ENCODE measurements around the gene ARPC1A.
A peak's percentile ranks its signal among the peaks of the same experiment; 100 is the strongest.

ARPC1A gene

DNA sequence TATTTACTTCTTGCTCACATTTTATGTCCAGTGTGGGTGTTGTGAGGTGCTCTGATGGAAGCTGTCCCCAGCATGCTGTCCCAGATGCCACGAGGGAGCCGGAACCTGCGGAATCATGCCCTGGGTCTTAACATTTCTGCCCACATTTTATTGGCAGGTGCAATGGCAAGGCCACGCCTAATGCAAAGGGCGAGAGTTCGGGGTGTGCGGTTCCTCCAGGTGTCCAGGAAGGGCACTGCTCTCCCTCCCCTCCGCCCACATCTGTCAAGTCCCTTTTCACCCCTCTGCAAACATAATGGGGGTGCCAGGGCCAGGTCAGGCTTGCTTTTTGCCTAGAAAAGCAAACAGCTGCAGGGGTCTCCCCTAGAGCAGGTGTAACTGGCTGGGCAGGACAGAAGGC lies 66.3 kb downstream of the ARPC1A start:
- no peak for FAIRE-seq

DNA sequence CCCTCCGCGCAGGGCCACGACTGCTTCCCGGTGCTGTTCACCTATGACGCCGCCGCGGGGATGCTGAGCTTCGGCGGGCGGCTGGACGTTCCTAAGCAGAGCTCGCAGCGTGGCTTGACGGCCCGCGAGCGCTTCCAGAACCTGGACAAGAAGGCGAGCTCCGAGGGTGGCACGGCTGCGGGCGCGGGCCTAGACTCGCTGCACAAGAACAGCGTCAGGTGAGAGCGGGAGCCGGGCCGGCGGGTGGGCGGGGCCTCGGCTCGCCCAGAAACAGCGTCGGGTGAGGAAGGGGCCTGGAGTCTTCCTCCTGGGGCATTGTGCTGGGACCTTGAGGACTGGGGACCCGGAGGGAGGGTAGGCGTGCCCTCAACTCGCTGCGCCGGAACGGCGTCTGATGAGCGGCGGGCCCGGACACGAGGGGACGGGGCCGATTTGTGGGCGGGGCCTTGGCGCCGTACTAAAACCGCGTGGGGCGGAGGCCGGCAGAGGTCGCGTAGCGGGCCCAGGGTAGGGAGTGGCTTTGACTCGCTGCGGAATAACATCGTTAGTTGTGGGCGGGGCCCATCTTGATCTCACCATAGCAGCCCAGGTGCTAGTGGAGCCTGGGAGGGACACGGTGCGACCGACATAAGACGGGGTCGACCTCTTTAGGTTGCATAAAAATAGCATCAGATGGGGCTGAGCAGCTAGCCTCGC lies 67.1 kb downstream of the ARPC1A start:
- FAIRE-seq, result no peak

DNA sequence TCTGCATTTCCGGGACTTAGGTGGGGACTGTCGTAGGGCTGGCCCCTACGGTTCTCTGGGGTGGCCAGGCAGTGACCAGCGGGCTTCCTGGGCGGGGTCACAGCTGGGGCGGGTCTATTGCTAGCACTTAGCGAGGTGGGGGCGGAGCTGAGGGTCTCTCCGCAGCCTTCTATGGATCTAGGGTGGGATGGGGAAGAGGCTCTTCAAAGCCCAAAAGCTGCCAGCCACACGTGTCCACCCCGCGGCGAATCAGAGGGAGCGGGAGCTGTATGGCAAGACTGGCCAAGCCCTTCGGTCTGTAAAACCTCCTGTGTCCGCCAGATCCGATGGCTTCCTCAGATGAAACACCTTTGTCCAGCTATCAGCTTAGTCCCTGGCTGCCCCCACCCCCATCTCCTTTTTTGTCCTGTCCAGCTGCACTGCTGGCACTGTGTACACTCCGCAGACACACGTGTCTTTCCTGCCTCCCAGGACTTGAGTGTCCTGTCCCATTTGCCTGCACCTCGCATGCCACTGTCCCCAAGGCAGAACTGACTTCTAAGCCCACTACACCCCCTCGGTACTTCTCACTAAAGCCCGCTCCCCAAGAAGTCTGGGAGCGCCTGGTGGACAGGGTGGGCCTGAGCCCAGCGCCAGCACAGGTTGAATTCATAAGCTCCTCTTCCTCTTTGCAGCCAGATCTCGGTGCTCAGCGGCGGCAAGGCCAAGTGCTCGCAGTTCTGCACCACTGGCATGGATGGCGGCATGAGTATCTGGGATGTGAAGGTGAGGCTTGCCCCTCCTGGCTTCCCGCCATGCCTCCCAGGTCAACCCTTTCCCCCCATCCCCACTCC lies 67.9 kb downstream of the ARPC1A start:
- FAIRE-seq, result no peak

DNA sequence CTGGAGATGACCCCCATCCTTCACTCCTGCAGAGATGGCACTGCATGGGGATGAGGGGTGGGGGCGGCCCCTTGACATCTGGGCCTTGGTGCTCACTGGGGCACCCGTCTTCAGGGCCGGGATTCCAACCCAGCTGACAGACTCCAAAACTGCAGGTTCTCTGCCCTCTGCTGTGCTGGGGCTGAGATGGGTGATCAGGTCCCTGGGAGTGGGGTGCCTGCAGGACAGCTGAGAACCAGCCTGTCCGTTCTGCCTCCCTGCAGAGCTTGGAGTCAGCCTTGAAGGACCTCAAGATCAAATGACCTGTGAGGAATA lies 68.4 kb downstream of the ARPC1A start:
- no peak for FAIRE-seq

DNA sequence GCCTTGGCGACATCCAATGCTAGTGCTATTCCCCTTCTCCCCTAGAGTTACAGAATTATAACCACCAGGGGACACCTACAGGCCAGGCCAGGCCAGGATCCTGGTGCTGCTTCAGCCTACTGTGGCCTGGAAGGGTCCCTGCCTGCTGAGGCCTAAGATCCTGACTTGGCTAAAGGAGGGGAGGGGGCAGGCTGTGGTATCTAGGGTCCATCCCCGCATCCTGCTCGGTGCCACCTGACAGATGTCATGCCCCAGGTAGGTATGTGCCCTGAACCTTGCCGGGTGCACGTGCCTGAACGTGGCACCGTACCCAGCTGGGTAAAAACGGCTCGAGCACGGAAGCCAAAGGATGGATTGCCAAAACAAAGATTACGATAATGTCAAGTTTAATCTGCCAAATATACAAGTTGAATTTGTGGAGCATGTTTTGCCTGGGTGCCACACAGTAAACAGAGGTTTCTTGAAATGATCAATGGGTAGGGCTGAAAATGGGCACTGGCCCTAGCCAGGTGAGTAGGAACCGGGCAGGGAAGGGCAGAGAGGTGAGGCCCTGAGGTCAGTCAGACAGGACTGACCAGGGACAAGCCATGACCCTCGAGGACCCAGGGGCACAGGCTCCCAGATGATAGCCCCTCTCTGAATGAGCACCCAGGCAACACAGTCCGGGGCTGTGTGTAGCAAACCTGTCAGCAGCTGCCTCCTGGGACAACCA lies 70.1 kb downstream of the ARPC1A start:
- no peak for FAIRE-seq

DNA sequence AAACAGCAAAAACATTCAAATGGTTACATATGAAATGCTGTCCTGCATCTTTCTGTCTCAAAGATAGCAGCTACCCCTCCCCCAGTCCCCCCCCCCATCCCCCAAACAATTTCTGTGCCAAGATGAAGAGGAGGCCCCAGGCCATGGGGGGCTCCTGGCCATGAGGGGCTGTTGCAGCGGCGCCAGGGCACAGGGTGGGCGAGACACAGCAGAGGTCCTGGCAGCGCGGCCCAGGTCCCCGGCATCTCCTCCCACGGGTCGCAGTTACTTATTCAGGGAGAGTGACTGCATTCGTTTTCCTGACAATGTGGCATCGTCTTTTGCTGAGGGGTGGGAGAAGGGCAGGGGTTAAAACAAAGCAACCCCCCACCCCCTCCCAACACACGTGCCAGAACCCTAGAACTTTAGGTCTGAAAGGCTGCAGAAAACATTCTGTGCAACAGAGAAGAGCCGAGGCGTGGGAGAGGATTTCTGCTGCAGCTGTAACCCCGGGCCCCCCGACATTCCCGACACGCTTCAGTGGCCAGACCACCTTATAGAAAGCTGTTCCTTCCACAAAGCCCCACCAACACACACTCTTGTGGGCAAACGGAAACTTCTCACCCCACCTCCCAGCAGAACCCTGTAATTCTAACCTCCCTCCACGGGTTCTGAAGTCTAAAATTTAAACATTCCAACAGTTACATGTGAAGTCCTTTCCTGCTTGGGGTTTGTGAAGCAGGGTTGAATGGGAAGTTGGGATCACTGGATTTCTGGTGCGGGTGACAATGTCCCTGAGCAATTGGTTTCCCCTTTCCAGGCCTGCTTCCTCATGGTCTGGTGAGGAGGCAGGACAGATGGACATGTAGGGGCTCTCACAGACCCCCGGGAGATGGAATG lies 71.0 kb downstream of the ARPC1A start:
- no peak for FAIRE-seq

DNA sequence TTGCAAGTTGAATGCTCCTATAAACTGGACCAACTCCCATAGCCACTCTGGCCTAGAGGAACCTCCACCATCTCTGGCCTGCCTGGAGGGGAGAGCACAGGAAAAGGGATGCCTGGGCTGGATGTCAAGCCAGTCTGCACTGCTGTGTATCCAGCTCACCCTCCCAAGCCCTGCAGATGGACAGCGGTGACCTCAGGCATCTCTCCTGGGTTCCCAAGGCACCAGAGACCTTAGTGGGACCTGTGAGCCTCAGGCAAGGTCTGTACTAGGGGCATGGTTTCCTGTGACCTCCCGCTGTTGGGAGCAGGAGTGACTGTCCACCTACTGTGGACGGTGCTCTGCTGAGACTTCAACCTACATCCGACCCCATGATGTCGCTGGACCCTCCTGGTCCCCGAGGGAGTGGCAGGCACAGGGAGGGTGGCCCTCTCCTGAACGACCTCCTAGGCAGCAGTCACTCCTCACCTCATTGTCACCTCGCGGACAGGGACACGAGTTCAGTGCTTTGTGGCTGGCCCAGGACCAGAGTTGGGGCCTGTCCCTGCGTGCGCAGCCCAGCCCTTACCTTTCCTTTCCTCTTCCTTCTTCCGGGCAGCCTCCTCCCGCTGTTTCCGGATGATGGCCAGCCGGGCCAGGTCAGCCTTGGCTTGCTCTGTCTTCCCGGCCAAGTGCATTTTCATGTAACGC lies 71.7 kb downstream of the ARPC1A start:
- FAIRE-seq, result no peak

DNA sequence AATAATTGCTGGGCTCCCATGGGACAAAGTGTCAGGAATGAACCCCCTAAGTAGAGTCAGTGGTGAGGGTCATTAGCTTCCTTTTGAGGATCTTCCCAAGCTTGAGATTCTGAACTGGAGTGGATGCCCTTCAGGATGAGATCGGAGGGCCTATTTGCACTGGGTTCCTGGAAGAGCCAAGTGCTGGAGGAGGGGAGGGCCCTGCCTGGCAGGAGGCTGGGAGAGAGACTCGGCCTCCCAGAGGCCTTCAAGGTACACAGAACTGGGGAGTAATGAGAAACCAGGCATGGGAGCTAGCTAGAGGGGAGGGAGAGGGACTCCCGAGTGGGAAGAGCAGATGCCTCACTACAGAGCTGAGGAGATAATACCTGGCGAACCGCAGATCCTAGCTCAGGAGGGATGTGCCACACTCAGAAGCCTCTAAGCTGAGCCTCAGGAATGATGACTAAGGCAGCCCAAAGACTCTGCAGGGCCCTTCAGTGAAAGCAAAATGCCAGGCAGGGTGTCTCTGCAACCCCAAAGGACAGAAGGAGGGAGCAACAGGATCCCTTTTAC lies 73.3 kb downstream of the ARPC1A start:
- no peak for FAIRE-seq

DNA sequence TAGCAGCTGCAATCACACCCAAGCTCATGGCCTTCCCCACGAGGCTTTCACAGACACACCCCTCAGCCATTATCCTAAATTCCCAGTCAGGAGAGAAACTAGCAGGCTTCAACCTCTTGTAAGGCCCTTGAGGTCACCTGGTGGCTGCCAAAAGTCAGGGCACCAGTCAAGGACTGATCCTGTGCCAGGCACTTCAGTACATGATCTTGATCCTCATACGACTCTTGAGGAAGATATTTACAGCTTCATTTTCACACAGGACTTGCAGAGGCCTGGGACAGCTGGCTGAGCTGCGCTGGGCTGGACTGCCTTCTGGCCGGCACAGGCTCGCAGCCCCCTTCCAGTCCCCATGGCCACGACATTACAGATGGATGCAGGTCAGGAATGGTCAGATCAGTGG lies 73.9 kb downstream of the ARPC1A start:
- FAIRE-seq, result no peak

DNA sequence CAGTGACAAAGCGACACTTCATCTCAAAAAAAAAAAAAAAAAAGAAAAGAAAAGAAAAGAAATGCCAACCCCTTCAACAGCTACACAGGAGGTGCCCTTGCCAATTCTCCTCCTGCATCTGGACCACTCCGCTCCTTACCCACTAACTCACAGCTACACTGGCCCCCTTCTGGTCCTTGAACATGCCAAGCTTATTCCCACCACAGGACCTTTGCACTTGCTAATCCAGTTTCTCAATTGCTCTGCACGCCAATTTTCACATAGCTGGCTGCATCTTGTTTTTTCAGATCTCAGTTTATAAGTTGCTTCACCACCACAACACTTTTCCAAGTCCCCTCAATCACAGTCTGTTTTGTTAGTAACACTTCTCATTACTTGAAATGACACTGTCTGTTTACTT lies 77.2 kb downstream of the ARPC1A start:
- no peak for FAIRE-seq

DNA sequence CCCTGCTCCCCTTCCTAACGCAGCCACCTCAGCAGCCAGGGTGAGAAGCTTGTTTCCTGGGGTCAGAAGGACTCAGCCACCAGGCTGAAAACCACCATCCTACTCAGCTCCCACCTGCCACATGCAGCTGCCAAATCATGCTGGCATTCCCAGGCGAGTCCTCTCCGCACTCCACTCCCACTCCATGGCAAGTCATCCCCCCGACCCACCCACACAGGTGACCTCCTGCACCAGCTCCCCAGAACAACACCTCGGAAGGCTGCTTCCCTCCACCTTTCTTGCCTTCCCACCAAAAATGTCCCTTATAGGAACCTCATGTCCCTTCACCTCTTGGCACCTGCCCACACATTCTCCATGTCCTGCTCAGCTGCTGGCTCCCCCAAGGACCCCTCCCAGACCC lies 78.1 kb downstream of the ARPC1A start:
- no peak for FAIRE-seq

DNA sequence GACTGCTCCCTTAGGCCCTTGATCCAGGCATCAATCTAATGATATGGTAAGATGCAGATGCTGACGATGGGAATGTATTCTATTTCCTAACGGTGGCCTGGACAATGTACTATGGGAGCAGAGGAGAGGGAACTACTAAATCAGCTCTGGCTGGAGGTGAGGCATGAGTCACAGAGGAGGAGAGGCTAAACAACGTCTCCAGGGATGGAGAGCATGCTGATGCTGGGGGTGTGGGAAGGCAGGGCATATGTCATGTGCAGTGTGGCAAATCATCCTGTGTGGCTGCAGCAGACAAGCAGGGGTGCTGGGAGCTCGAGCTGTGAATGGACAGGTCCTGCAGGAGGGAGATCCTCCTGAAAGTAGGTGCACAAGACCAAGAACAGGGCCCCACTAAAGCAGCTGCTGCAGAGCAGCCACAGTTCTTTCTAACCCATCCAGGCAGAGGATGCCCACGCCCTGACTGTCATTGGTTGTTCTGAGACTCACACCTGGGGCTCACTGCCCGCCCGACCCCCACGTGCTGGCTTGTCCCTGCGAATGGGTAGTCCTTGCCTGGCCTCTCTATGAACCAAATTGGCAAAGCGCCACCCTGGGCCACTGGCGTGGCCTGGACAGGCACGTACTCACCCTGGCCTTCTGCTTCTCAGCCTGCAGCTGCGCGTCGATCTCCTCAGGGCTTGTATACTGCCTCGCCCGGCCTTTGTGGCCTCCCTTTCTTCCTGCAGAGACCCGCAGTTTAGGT lies 78.7 kb downstream of the ARPC1A start:
- FAIRE-seq, result no peak

DNA sequence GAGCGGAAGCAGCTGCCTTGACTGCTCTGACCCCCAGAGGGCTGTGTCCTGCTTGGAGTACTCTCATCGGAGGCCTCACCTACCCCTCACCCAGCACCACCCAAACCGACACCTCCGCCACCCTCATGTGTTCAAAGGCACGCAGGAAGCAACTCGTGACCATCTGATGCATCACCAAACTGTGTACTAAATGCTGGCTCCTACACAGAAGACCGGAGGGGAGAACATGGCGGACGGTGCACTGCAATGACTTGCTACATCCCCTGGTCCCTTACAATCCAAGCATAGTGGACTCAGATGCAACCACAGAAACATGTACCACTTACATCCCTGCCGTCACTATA lies 79.3 kb downstream of the ARPC1A start:
- FAIRE-seq, result no peak

DNA sequence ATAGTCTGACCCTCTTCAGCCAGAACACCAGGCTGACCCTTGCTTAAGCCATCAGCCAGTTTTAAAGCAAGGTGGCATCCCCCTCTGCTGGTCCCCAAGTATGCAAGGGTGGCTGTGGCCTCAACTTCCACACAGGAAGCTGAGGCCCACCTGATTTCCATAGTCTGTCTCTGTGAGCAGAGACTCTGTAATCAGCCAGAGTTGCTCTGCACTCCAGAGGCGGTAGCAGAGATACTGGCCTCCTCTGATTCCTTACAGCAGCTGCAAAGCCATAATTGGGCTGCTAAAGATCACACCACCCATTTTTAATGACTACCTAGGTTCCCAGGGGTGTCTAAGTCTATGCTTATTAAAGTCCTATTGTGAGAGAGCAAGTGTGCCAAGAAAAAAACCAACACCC lies 80.9 kb downstream of the ARPC1A start:
- no peak for FAIRE-seq

DNA sequence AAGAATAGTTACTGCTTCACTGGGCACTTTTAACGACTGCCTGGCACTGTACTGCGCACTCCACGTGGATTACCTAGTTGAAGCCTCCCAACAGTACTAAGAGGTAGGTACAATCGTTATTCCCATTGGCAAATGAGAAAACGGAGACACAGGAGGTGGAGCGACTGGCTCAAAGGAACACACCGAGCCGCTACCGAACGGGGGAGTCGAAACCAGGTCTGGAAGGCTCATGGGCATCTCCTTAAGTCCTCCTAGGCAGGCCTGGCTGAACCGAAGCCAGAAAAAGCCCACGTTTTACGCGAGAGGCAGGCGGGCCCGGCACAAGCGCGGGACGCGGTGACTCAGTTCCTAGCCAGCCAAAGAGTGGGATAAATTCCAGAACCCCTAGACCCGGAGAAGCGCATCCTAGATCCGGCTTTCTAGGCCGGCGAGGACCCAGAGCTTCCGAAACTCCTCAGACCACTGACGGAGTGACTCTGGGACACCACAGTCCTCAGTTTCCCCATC lies 82.2 kb downstream of the ARPC1A start:
- FAIRE-seq, result no peak

DNA sequence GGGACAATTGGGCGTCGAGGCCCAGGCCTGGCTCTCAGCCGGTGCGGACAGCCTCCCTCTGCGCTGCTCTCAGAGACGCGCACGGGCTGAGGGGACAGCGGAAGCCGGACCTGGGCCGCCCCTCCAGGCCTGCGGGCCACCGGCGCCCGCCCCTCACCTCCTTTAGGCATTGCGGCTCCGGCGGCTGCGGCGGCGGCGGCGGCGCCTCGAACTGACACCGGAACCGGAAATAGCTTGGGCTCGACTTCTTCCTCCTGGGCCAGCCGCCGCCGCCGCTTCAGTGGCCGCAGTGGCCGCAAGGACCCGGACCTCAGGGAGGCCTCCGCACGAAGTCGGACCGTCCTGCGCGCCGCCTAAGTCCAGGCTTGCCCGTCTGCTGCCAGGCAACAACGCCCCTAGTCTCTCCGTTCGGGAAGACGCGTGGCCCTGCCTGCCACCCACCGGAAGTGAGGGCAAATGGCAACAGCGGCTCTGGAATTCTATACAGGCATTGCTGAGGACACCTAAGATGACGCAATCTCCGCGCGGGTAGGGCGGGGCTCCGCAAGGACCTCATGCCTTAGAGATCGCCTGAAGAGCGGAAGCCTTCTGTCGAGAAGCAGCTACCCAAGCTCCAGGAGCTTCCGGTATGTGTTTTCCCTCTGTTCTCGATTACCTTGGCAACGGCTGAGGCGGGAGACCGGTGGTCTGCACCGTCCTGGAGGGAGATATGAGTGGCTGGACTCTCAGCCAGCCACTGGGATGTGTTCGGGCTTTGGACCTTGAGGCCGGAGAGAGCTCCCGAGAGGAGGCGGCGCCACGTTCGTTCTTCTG lies 82.9 kb downstream of the ARPC1A start, which contains the start of the genes BUD31 and PDAP1:
Gene BUD31, plus strand, starts transcription at position 591 of the 813 bp plus-strand sequence. CDS start 2,124 bp downstream, outside the sequence.
Gene PDAP1, minus strand, starts transcription at position 219 of the 813 bp plus-strand sequence. Its CDS starts 49 bp downstream, at position 170.
- peak; percentile 71 for FAIRE-seq

DNA sequence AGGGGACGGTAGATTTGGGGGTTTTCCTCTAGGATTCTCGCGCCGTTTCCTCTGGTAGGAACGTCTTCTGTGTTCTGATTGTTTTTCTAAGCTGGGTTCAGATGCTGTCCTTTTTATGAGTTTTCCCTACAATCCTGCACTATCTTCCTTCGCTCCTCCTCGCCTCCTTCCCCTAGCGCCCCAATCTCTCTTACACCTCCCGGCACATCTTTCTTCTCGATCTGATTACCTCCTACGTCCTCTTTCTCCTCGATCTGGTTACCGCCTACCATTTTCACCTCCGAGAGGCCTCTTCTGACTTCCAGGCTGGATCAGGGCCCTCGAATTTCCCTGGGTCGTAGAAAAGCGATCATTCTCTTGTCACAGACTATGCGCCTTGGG lies 83.5 kb downstream of the ARPC1A start:
- no peak for FAIRE-seq

DNA sequence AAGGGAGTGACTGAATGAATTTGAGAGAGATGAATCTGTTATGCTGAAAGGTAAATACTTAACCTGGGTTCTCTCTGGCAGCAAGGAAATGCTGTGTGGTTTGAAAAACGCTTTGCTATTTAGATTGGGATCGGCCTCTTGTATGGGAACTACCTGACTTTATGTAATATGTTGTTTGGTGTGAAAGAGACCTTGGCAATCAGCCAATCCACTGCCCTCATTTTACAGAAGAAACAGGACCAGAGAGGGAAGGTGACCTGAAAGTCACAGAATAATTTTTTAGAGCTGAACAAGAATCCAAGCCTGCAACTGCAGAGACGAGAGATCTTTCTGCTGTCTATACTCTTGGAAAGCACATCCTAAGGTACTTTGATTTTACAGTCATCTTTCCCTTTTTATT lies 84.1 kb downstream of the ARPC1A start:
- FAIRE-seq, result no peak

DNA sequence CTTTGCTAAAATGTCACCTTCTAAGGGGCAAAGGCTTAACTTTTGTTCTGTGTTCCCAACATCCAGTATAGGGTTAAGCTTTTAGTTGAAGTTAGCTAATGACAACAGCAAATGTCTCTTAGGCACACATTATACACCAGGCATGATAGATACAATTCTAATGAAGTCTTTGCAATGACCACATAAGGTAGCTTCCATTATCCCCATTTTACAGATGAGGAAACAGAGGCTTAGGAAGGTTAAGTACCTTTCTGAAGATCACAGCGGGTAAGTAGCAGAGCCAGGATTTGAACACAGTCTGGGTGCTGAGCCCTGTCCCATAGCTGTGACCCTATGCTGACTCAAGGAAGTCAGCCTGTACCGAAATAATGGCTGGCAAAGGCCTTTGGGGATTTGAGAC lies 84.9 kb downstream of the ARPC1A start:
- no peak for FAIRE-seq

DNA sequence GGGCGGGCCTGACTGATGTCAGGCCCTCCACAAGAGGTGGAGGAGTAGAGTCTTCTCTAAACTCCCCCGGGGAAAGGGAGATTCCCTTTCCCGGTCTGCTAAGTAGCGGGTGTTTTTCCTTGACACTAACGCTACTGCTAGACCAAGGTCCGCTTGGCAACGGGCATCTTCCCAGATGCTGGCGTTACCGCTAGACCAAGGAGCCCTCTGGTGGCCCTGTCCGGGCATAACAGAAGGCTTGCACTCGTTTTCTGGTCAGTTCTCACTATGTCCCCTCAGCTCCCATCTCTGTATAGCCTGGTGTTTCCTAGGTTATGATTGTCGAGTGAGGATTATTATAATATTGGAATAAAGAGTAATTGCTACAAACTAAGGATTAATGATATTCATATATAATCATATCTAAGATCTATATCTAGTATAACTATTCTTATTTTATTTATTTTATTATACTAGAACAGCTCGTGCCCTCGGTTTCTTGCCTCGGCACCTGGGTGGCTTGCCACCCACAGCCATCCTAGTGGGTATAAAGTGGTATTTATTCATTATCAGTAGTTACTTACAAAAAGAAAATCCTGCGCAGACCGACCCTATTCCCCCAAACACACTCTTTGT lies 89.9 kb downstream of the ARPC1A start:
- peak; percentile 78 for FAIRE-seq

All from A204.1 (cell line).